WTC11 (cell line): ENCODE measurements around the gene NAALAD2. TPM values are rescaled to one million over a fixed set of nuclear protein-coding genes. Genes with fewer than 3 reads are reported as not detected.

Source experiments
- ATAC-seq: fragments of 200-7000 bp; cut with Tn5 transposase; 2 replicates; pipeline ENCODE4 v1.10.0; 2021; ENCODE audit warnings: mild to moderate bottlenecking, moderate library complexity
- CTCF ChIA-PET: fragments of 300-600 bp; sonication (Branson Sonifier 250); formaldehyde crosslinking; loops from one replicate; lab custom pipeline; 2021; ENCODE audit warnings: antibody characterized with exemption; lab: Charles Lee
- POLR2A ChIA-PET: fragments of 350-600 bp; sonication (Branson Sonifier 250); formaldehyde crosslinking; loops from one replicate; lab custom pipeline; 2021; ENCODE audit warnings: antibody characterized with exemption; lab: Charles Lee
- DNase-seq: peaks from one replicate; pipeline ENCODE4 v3.0.0; 2021; ENCODE audit warnings: low spot score
- H3K27ac Mint-ChIP-seq: 2 replicates; pipeline ENCODE4 v1.8.0; 2021; ENCODE audit warnings: mixed read lengths
- H3K27me3 Mint-ChIP-seq: 2 replicates; pipeline ENCODE4 v1.8.0; 2021; ENCODE audit warnings: low read depth, mild to moderate bottlenecking, moderate library complexity, mixed read lengths
- H3K36me3 Mint-ChIP-seq: 2 replicates; pipeline ENCODE4 v1.8.0; 2021; ENCODE audit warnings: mixed read lengths
- H3K4me1 Mint-ChIP-seq: 2 replicates; pipeline ENCODE4 v1.8.0; 2022; ENCODE audit warnings: mixed read lengths
- H3K4me3 Mint-ChIP-seq: 2 replicates; pipeline ENCODE4 v1.8.0; 2021; ENCODE audit warnings: mild to moderate bottlenecking, moderate library complexity, mixed read lengths
- H3K9me3 Mint-ChIP-seq: 2 replicates; pipeline ENCODE4 v1.8.0; 2021; ENCODE audit warnings: mixed read lengths
- AR ChIP-seq: fragments of 250-450 bp; sonication (Bioruptor Pico); IDR thresholded peaks from 2 replicates; pipeline ENCODE4 v1.9.0; 2021; ENCODE audit warnings: mild to moderate bottlenecking
- ATF2 ChIP-seq: sonication (generic); formaldehyde crosslinking; IDR thresholded peaks from 2 replicates; pipeline ENCODE4 v1.8.1; 2022; ENCODE audit warnings: low read depth, missing genetic modification reagents, borderline replicate concordance
- E2F4 ChIP-seq: sonication (generic); formaldehyde crosslinking; IDR thresholded peaks from 2 replicates; pipeline ENCODE4 v1.8.1; 2022; ENCODE audit warnings: low read depth, mild to moderate bottlenecking, moderate library complexity, missing genetic modification reagents, borderline replicate concordance
- ESRRA ChIP-seq: sonication (generic); formaldehyde crosslinking; IDR thresholded peaks from 2 replicates; pipeline ENCODE4 v1.8.1; 2022; ENCODE audit warnings: mild to moderate bottlenecking, missing genetic modification reagents, borderline replicate concordance
- HMGXB4 ChIP-seq: sonication (generic); formaldehyde crosslinking; IDR thresholded peaks from 2 replicates; pipeline ENCODE4 v1.8.1; 2023; ENCODE audit warnings: mild to moderate bottlenecking, moderate library complexity, missing genetic modification reagents
- JAZF1 ChIP-seq: fragments of 250-450 bp; sonication (Bioruptor Pico); IDR thresholded peaks from 2 replicates; pipeline ENCODE4 v1.9.0; 2021; ENCODE audit warnings: moderate library complexity, mild to moderate bottlenecking, inconsistent platforms
- JUN ChIP-seq: sonication (generic); formaldehyde crosslinking; IDR thresholded peaks from 2 replicates; pipeline ENCODE4 v1.8.0; 2023; ENCODE audit warnings: mild to moderate bottlenecking, missing genetic modification reagents
- NFATC4 ChIP-seq: fragments of 250-450 bp; sonication (Bioruptor Pico); IDR thresholded peaks from 2 replicates; pipeline ENCODE4 v1.9.0; 2021; ENCODE audit warnings: mild to moderate bottlenecking
- NFYB ChIP-seq: sonication (generic); formaldehyde crosslinking; conservative IDR thresholded peaks from 2 replicates; pipeline ENCODE4 v1.8.0; 2022; ENCODE audit warnings: low read depth, missing genetic modification reagents
- NR3C1 ChIP-seq: sonication (generic); formaldehyde crosslinking; conservative IDR thresholded peaks from 2 replicates; pipeline ENCODE4 v1.8.1; 2023; ENCODE audit warnings: low read depth, mild to moderate bottlenecking, missing genetic modification reagents
- PREB ChIP-seq: sonication (generic); formaldehyde crosslinking; IDR thresholded peaks from 2 replicates; pipeline ENCODE4 v1.8.1; 2022; ENCODE audit warnings: mild to moderate bottlenecking, missing genetic modification reagents, moderate library complexity, borderline replicate concordance
- RORB ChIP-seq: fragments of 250-450 bp; sonication (Bioruptor Pico); IDR thresholded peaks from 2 replicates; pipeline ENCODE4 v1.9.0; 2021; ENCODE audit warnings: mild to moderate bottlenecking
- SOX15 ChIP-seq: fragments of 250-450 bp; sonication (Bioruptor Pico); IDR thresholded peaks from 2 replicates; pipeline ENCODE4 v1.9.0; 2021; ENCODE audit warnings: mild to moderate bottlenecking
- TP53 ChIP-seq: sonication (generic); formaldehyde crosslinking; IDR thresholded peaks from 2 replicates; pipeline ENCODE4 v1.8.1; 2023; ENCODE audit warnings: mild to moderate bottlenecking, missing genetic modification reagents
- ZNF263 ChIP-seq: sonication (generic); formaldehyde crosslinking; IDR thresholded peaks from 2 replicates; pipeline ENCODE4 v1.8.1; 2022; ENCODE audit warnings: low read depth, mild to moderate bottlenecking, moderate library complexity, missing genetic modification reagents
- ZNF425 ChIP-seq: fragments of 250-450 bp; sonication (Bioruptor Pico); conservative IDR thresholded peaks from 2 replicates; pipeline ENCODE4 v1.9.0; 2021; ENCODE audit warnings: mild to moderate bottlenecking
- total RNA-seq: library from RNA; stranded (reverse); gene quantifications from 3 replicates; pipeline ENCODE4 v1.2.3, GENCODE V29; 2021
- TF ChIP-seq, protein P1 (sequence below): fragments of 250-450 bp; sonication (Bioruptor Pico); IDR thresholded peaks from 2 replicates; pipeline ENCODE4 v1.9.0; 2021; ENCODE audit warnings: mild to moderate bottlenecking, borderline replicate concordance
- TF ChIP-seq, protein P2 (sequence below): sonication (generic); formaldehyde crosslinking; IDR thresholded peaks from 2 replicates; pipeline ENCODE4 v1.8.1; 2023; ENCODE audit warnings: mild to moderate bottlenecking, missing genetic modification reagents, moderate library complexity

The NAALAD2 gene
- total RNA-seq, 1 experiment from 2014 or later = 3.7 TPM

DNA sequence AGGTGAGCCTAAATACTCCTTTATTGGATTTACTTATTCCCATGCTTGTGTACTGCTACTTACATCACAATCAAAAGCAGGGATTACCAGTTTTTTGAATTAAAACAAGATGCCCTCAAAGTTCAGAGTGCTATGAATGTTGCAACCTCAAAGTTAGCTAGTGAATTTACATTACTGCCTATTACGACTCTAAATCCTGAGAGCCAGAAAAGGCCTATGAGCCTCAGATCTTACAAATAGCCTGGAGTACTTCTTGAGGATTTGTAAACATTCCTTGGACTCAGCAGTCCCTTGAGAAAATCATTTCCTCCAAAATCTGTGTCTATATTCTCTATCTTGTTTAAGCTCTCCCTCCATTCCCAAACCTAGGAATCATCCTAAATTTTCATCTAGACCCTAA is 62.9 kb downstream of the NAALAD2 start:
- peaks cover 13% of the 10 kb centered on the region for H3K36me3 Mint-ChIP-seq
- DNase-seq = no peak
- ATAC-seq = no peak
- TF ChIP-seq NFYB (CRISPR knock-in tag) (no peak), ZNF425 (CRISPR knock-in tag) (no peak), PREB (no peak), NR3C1 (CRISPR knock-in tag) (no peak), JUN (CRISPR knock-in tag) (no peak), RORB (CRISPR knock-in tag) (no peak), SOX15 (no peak), JAZF1 (CRISPR knock-in tag) (no peak), E2F4 (CRISPR knock-in tag) (no peak), NFATC4 (CRISPR knock-in tag) (no peak), ZNF263 (CRISPR knock-in tag) (no peak)
- TF ChIP-seq, protein P1, sequence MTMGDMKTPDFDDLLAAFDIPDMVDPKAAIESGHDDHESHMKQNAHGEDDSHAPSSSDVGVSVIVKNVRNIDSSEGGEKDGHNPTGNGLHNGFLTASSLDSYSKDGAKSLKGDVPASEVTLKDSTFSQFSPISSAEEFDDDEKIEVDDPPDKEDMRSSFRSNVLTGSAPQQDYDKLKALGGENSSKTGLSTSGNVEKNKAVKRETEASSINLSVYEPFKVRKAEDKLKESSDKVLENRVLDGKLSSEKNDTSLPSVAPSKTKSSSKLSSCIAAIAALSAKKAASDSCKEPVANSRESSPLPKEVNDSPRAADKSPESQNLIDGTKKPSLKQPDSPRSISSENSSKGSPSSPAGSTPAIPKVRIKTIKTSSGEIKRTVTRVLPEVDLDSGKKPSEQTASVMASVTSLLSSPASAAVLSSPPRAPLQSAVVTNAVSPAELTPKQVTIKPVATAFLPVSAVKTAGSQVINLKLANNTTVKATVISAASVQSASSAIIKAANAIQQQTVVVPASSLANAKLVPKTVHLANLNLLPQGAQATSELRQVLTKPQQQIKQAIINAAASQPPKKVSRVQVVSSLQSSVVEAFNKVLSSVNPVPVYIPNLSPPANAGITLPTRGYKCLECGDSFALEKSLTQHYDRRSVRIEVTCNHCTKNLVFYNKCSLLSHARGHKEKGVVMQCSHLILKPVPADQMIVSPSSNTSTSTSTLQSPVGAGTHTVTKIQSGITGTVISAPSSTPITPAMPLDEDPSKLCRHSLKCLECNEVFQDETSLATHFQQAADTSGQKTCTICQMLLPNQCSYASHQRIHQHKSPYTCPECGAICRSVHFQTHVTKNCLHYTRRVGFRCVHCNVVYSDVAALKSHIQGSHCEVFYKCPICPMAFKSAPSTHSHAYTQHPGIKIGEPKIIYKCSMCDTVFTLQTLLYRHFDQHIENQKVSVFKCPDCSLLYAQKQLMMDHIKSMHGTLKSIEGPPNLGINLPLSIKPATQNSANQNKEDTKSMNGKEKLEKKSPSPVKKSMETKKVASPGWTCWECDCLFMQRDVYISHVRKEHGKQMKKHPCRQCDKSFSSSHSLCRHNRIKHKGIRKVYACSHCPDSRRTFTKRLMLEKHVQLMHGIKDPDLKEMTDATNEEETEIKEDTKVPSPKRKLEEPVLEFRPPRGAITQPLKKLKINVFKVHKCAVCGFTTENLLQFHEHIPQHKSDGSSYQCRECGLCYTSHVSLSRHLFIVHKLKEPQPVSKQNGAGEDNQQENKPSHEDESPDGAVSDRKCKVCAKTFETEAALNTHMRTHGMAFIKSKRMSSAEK (CRISPR knock-in tag) = no peak
- TF ChIP-seq, protein P2, sequence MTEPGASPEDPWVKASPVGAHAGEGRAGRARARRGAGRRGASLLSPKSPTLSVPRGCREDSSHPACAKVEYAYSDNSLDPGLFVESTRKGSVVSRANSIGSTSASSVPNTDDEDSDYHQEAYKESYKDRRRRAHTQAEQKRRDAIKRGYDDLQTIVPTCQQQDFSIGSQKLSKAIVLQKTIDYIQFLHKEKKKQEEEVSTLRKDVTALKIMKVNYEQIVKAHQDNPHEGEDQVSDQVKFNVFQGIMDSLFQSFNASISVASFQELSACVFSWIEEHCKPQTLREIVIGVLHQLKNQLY = no peak
- no peaks in the 10 kb centered on the region for H3K9me3 Mint-ChIP-seq
- no peaks in the 10 kb centered on the region for H3K4me1 Mint-ChIP-seq
- POLR2A ChIA-PET = no interaction called here
- CTCF ChIA-PET = no interaction called here
- no peaks in the 10 kb centered on the region for H3K27me3 Mint-ChIP-seq
- H3K27ac Mint-ChIP-seq = peak overlapping the region; percentile 69
- H3K4me3 Mint-ChIP-seq = no peak overlapping the region

DNA sequence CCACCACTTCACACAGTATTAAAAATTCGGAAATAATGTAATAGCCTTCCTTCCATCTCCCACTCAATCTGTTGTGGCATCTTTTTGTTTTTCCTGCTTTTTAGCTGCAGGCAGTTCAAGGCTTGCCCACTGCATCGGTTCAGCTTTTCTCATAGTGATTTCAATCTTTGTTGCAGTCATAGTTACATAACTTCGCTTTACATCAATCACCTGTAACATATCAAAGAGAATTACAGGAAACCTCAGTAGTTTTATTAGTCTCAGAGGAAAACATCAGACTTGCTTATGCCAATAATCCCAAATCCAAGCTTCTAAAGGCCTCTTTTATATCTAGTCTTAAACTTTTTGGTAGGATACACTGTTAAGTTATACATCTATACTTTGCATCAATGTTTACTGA is 67.9 kb downstream of the NAALAD2 start:
- ATAC-seq (no peak), DNase-seq (no peak)
- no peaks in the 10 kb centered on the region for H3K9me3 Mint-ChIP-seq
- TF ChIP-seq ATF2 (no peak), AR (CRISPR knock-in tag) (no peak), ESRRA (CRISPR knock-in tag) (no peak), TP53 (CRISPR knock-in tag) (no peak), HMGXB4 (CRISPR knock-in tag) (no peak)
- ChIA-PET POLR2A (no interaction called here), CTCF (no interaction called here)
- no peaks in the 10 kb centered on the region for H3K4me1 Mint-ChIP-seq
- no peak overlapping the region for H3K27ac Mint-ChIP-seq
- no peak overlapping the region for H3K4me3 Mint-ChIP-seq
- peaks cover 45% of the 10 kb centered on the region for H3K36me3 Mint-ChIP-seq
- no peaks in the 10 kb centered on the region for H3K27me3 Mint-ChIP-seq
